Measurements from ENCODE around the gene SYNGR1. TPM values are rescaled to one million over a fixed set of nuclear protein-coding genes. Genes with fewer than 3 reads are reported as not detected.

Gene SYNGR1
- total and polyA plus RNA-seq, 2 experiments from 2014 or later = 30.9 to 37.0 TPM

GRCh38 chr22:39422721-39423120 lies 72.9 kb downstream of the SYNGR1 start:
- H4K20me1 ChIP-seq (replicated peaks; ENCODE audit: insufficient read depth) = no peaks in the 10 kb centered on the region; the same call in 1 of the 2 replicates
- peaks cover 8% of the 10 kb centered on the region; the same call in 1 of the 2 replicates for H3K4me1 ChIP-seq (ENCODE audit: insufficient read depth)
- H3K36me3 ChIP-seq (ENCODE audit: insufficient read depth) = peaks cover 9% of the 10 kb centered on the region; the same call in 1 of the 2 replicates
- 0 out of 2 replicates have a peak, but pooled peaks cover 3% of the 10 kb centered on the region for H3F3A ChIP-seq (replicated peaks; ENCODE audit: low read depth)
- TF ChIP-seq ZNF331 (CRISPR knock-in tag; IDR thresholded peaks at IDR 0.05; ENCODE audit: low read depth) = no peak
- no peak for TF ChIP-seq CTCF (conservative IDR thresholded peaks at IDR 0.05; ENCODE audit: low read depth in 2 of 2)
- no peak for TF ChIP-seq ETS1 (IDR thresholded peaks at IDR 0.05)
- no peak for TF ChIP-seq EZH2phosphoT487 (IDR thresholded peaks at IDR 0.05; ENCODE audit: unreplicated experiment)
- no peak for TF ChIP-seq EZH2 (IDR thresholded peaks at IDR 0.05; ENCODE audit: low read depth, unreplicated experiment)
- TF ChIP-seq NANOG (IDR thresholded peaks at IDR 0.05; ENCODE audit: borderline replicate concordance) = no peak
- no peak for TF ChIP-seq ZNF462 (CRISPR knock-in tag; IDR thresholded peaks at IDR 0.05)
- no peak for TF ChIP-seq ZNF114 (CRISPR knock-in tag; IDR thresholded peaks at IDR 0.05)
- no peak for TF ChIP-seq POLR2AphosphoS5 (IDR thresholded peaks at IDR 0.05; ENCODE audit: low read depth)
- TF ChIP-seq CREB1 (CRISPR knock-in tag; IDR thresholded peaks at IDR 0.05; ENCODE audit: low read depth) = no peak
- no peak for TF ChIP-seq STAT1 (IDR thresholded peaks at IDR 0.05; ENCODE audit: unreplicated experiment)
- no peak for TF ChIP-seq REST (IDR thresholded peaks at IDR 0.05; ENCODE audit: unreplicated experiment)
- no peak for TF ChIP-seq JUNB (IDR thresholded peaks at IDR 0.05; ENCODE audit: unreplicated experiment)
- no peak overlapping the region for H3K4me2 ChIP-seq
- H3K9me2 ChIP-seq (ENCODE audit: insufficient read depth) = no peaks in the 10 kb centered on the region
- H3K4me1 Mint-ChIP-seq = peaks cover 18% of the 10 kb centered on the region
- H3K27ac Mint-ChIP-seq = no peak overlapping the region
- ATAC-seq (no peak), DNase-seq (ENCODE audit: low spot score) (no peak)
- H3K4me3 ChIP-seq = no peak overlapping the region
- peaks cover 47% of the 10 kb centered on the region for H3K36me3 Mint-ChIP-seq (ENCODE audit: low read depth)
- H3K9me3 Mint-ChIP-seq = no peaks in the 10 kb centered on the region
- no peak overlapping the region for H2AFZ ChIP-seq
- H3K27me3 Mint-ChIP-seq (ENCODE audit: insufficient read depth, low read depth, poor library complexity) = peaks cover 5% of the 10 kb centered on the region
- H3K79me2 ChIP-seq (replicated peaks; ENCODE audit: insufficient read depth) = no peaks in the 10 kb centered on the region
- no peaks in the 10 kb centered on the region for H3K27me3 ChIP-seq (ENCODE audit: insufficient read depth)
- H3K27ac ChIP-seq (ENCODE audit: low read depth) = no peak overlapping the region
- no peak overlapping the region for H3K4me3 Mint-ChIP-seq
